ENCODE measurements around the gene ERP29.

- TF ChIP-seq CTCF (IDR thresholded peaks at IDR 0.05) (no peak), ZFX (IDR thresholded peaks at IDR 0.05; ENCODE audit: borderline replicate concordance) (no peak)
Measured at GRCh38 chr12:112023759-112024396, 10.7 kb downstream of the ERP29 start.
